Activated naive CD8-positive, alpha-beta T cell treated with anti-CD3 and anti-CD28 coated beads, Interleukin-2, amount 50 U/mL, for 24 hours (primary cell): ENCODE results near the gene UBXN7.
"Not testable (repeated sequence)": the region's sequence is repeated elsewhere in the genome, so short reads cannot be mapped to it uniquely, and the experiment has no call there.

Experiments used
- ATAC-seq: fragments of 150-1000 bp; cut with Tn5 transposase; one replicate; pipeline ENCODE4 v1.10.0; 2021
- DNase-seq: peaks from one replicate; pipeline ENCODE4 v3.0.0; 2021
- H3K27ac Mint-ChIP-seq: one replicate; pipeline ENCODE4 v1.8.0; 2021; ENCODE audit warnings: mild to moderate bottlenecking, mixed read lengths
- H3K27me3 Mint-ChIP-seq: one replicate; pipeline ENCODE4 v1.8.0; 2021; ENCODE audit warnings: mixed read lengths
- H3K36me3 Mint-ChIP-seq: one replicate; pipeline ENCODE4 v1.8.0; 2021; ENCODE audit warnings: low read depth, mixed read lengths
- H3K4me1 Mint-ChIP-seq: one replicate; pipeline ENCODE4 v1.8.0; 2021; ENCODE audit warnings: mixed read lengths
- H3K4me3 Mint-ChIP-seq: one replicate; pipeline ENCODE4 v1.8.0; 2021; ENCODE audit warnings: mild to moderate bottlenecking, moderate library complexity, mixed read lengths
- H3K9me3 Mint-ChIP-seq: one replicate; pipeline ENCODE4 v1.8.0; 2021; ENCODE audit warnings: mixed read lengths

Gene UBXN7

DNA sequence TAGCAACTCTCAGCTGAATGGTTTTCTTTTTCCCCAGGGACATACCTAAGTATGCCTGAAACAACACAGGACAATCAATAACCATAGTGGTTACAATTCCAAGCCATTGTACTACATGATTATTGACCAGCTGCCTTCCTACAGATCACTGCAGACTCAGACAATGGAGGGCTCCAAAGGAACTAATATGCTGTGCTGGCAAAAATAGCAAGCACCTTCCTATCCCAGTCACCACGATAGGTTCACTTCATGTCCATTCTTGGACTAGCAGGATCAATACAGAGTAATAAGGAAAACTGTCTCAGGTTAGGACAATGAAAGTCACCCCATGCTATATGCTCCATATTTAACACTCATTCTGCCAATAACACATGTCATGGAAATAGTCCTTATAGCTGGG, 76.6 kb downstream of the UBXN7 start:
- H3K9me3 Mint-ChIP-seq: no peaks in the 10 kb centered on the region
- no peak overlapping the region for H3K4me3 Mint-ChIP-seq
- no peaks in the 10 kb centered on the region for H3K4me1 Mint-ChIP-seq
- no peak overlapping the region for H3K27ac Mint-ChIP-seq
- H3K36me3 Mint-ChIP-seq: peaks cover 30% of the 10 kb centered on the region
- ATAC-seq (no peak), DNase-seq (no peak)
- no peaks in the 10 kb centered on the region for H3K27me3 Mint-ChIP-seq

DNA sequence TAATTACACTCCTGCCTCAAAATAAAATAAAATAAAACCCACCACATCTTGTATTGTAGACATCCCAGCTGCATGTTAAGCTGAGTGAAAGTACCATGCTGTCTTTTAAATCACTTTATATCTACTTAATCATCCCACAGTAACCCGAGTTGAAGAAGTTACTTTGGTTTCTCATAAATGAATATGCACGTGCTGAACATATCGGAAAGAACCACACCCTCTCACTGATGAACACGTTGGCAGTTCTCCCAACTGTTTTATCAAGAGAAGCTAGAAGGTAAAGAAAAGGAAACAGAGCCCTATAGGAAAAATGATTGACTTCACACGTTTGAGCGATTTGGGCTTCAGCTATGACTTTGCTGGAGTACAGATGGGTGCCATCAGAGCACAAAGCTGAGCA, 78.1 kb downstream of the UBXN7 start:
- Mint-ChIP-seq H3K4me1 (no peaks in the 10 kb centered on the region), H3K4me3 (no peak overlapping the region), H3K27me3 (no peaks in the 10 kb centered on the region), H3K36me3 (peaks cover 28% of the 10 kb centered on the region), H3K9me3 (no peaks in the 10 kb centered on the region), H3K27ac (no peak overlapping the region)
- no peak for DNase-seq
- ATAC-seq: no peak

DNA sequence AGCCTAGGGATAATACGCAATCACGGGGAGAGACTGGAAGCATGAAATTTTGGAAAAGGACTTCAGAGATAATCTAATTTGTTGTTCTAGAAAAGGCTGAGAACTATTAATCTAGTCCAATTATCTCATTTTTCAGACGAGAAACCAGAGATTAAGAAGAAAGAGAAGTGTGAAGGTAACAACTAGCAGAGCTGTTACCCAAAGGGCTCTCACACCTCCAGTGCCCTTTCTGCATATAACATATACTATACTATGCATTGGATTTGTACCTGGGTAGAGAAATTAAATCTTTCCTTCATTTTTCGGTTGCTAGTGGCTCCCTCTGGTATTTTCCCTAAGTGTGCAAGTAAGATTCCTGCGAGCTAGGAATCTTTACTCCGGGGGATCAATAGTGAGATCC, 80.7 kb downstream of the UBXN7 start:
- DNase-seq: no peak
- Mint-ChIP-seq H3K4me3 (no peak overlapping the region), H3K27me3 (no peaks in the 10 kb centered on the region), H3K27ac (no peak overlapping the region), H3K9me3 (no peaks in the 10 kb centered on the region), H3K36me3 (peaks cover 23% of the 10 kb centered on the region), H3K4me1 (no peaks in the 10 kb centered on the region)
- ATAC-seq: no peak

DNA sequence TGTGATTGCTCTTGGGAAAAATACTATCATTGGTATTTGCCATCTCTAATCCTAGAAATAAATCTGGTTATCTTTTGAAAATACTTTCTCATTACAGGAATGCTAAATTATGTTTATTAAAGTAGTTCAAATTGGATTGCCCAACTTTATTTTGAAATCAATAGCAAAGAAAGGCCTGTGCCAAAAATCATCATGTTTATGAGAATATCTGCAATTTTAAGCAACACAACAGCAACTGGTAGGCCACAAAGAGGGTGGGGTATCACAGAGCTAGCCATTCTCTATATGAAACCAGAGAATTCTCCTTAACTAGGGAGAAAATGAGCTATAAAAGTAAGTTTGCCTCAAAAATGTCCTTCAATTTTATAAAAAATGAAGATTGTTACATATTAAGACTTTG, 82.2 kb downstream of the UBXN7 start:
- DNase-seq: no peak
- Mint-ChIP-seq H3K27me3 (no peaks in the 10 kb centered on the region), H3K36me3 (peaks cover 18% of the 10 kb centered on the region), H3K9me3 (no peaks in the 10 kb centered on the region), H3K27ac (no peak overlapping the region), H3K4me1 (peaks cover under 1% of the 10 kb centered on the region), H3K4me3 (no peak overlapping the region)
- ATAC-seq: no peak

DNA sequence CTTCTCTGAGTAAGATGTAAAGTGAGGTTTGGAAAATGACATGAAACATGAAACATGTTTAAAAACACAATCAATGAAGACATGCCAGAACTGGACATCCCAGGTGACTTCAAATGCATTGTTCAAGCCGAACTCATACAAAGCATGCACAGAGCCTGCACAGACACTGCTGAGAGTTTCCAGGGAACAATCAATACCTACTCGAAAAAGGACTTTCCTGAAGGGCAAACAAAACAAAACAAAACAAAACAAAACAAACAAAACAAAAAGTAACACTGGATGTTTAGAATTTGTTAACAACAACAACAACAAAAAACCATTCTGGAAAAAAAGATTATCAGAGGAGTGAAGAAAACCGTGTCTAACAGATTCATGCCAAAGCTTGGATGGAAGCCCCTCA, 83.5 kb downstream of the UBXN7 start:
- H3K36me3 Mint-ChIP-seq: peaks cover 12% of the 10 kb centered on the region
- peaks cover 7% of the 10 kb centered on the region for H3K4me1 Mint-ChIP-seq

DNA sequence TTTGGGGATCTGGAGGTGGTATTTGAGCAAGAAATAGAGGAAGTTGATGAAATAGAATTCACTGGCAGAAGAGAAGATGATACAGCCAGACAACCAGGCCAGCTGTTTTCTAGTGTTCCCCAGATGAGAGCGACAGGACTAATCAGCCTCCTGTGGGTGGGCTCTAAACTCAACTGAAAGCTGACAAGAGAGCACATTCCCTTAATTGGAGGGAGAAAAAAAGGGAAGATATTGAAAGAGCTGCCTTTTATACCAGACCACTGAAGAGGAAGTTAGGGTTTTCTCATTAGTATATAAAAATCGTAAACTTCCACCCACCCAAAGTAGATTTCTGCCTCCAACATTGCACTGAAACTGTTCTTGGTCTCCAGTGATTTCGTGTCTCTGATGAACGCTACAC, 87.6 kb downstream of the UBXN7 start:
- Mint-ChIP-seq H3K9me3 (no peaks in the 10 kb centered on the region), H3K27me3 (no peaks in the 10 kb centered on the region), H3K4me1 (peaks cover 10% of the 10 kb centered on the region), H3K36me3 (peaks cover 7% of the 10 kb centered on the region), H3K27ac (no peak overlapping the region), H3K4me3 (no peak overlapping the region)
- DNase-seq (no peak), ATAC-seq (no peak)

More for the DNA sequence above, 83.5 kb downstream of the UBXN7 start:
- Mint-ChIP-seq H3K27me3 (no peaks in the 10 kb centered on the region), H3K27ac (no peak overlapping the region), H3K9me3 (no peaks in the 10 kb centered on the region), H3K4me3 (no peak overlapping the region)
- DNase-seq (no peak), ATAC-seq (no peak)

DNA sequence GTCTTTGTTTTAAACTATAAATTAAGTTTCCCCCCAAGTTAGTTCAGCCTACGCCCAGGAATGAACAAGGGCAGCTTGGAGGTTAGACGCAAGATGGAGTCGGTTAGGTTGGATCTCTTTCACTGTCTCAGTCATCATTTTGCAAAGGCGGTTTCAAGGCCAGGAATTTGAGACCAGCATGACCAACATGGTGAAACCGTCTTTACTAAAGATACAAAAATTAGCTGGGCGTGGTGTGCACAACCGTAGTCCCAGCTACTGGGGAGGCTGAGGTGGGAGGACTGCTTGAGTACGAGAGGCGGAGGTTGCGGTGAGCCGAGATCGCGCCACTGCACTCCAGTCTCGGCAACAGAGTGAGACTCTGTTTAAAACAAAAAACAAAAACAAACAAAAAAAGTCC, 88.3 kb downstream of the UBXN7 start:
- not testable (repeated sequence) for H3K9me3 Mint-ChIP-seq, DNase-seq, H3K36me3 Mint-ChIP-seq, H3K27me3 Mint-ChIP-seq, H3K4me3 Mint-ChIP-seq, ATAC-seq, H3K27ac Mint-ChIP-seq
- peaks cover 10% of the 10 kb centered on the region for H3K4me1 Mint-ChIP-seq

DNA sequence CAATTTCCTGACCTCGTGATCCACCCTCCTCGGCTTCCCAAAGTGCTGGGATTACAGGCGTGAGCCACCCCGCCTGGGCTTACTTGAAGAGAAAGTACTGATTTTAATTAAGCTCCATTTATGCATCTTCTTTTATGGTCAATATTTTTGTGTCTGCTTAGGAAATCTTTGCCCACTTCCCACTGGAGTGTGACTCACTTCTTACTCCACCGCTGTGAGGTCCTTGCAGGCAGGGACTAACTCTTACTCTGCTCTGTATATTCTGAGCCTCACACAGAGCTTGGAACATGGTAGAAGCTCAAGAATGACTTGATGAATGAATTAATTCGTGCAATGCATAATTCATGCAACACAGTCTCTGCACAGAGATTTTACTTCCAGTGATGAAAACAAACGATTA, 91.1 kb downstream of the UBXN7 start:
- H3K4me1 Mint-ChIP-seq: peaks cover 10% of the 10 kb centered on the region
- no peak overlapping the region for H3K27ac Mint-ChIP-seq
- H3K9me3 Mint-ChIP-seq: no peaks in the 10 kb centered on the region
- peaks cover 2% of the 10 kb centered on the region for H3K36me3 Mint-ChIP-seq
- H3K4me3 Mint-ChIP-seq: no peak overlapping the region
- no peak for ATAC-seq
- no peak for DNase-seq
- H3K27me3 Mint-ChIP-seq: peaks cover 2% of the 10 kb centered on the region

DNA sequence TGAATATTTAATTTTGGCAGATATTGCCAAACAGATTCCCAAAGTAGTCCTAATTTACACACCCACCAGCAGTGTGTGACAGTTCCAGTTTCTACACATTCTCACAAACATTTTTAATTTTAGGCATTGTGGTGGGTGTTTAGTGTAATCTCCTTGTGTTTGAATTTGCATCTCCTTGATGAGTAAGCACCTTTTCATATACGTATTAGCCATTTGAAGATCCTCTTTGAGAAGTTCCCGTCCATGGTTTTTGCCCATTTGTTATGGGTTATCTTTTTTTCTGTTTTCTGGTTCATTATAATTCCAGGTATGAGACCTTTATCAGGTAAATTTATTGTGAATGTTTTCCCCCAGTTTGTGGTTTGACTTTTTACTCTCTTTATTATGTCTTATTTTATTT, 91.8 kb downstream of the UBXN7 start:
- no peak overlapping the region for H3K4me3 Mint-ChIP-seq
- no peak for DNase-seq
- H3K4me1 Mint-ChIP-seq: peaks cover 10% of the 10 kb centered on the region
- no peak for ATAC-seq
- H3K27me3 Mint-ChIP-seq: peaks cover 2% of the 10 kb centered on the region
- no peaks in the 10 kb centered on the region for H3K9me3 Mint-ChIP-seq
- no peak overlapping the region for H3K27ac Mint-ChIP-seq
- no peaks in the 10 kb centered on the region for H3K36me3 Mint-ChIP-seq

DNA sequence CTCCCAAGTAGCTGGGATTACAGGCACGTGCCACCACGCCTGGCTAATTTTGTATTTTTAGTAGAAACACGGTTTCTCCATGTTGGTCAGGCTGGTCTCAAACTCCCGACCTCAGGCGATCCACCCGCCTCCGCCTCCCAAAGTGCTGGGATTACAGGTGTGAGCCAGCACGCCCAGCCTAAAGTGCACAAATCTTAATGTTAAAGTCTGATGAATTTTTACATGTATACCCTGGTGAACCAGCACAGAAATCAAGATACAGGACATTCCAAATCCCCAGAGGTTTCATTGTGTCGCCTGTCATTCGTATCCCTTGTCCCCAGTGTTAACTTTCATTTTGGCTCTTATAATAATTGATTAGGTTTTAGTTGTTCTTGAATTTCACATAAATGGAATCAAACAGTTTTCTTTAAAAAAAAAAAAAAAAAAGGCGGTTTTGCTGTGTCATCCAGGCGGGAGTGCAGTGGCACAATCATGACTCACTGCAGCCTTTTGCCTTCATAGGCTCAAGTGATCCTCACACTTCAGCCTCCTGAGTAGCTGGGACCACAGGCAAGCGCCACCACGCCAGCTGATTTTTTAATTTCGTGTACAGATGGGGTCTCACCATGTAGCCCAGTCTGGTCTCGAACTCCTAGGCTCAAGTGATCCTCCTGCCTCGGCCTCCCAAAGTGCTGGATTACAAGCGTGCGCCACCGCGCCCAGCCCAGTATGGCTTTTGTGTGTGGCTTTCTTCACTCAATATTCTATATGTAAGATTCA, 92.6 kb downstream of the UBXN7 start:
- Mint-ChIP-seq H3K27ac (no peak overlapping the region), H3K4me1 (peaks cover 6% of the 10 kb centered on the region), H3K9me3 (no peaks in the 10 kb centered on the region), H3K27me3 (peaks cover 2% of the 10 kb centered on the region), H3K4me3 (no peak overlapping the region), H3K36me3 (no peaks in the 10 kb centered on the region)
- no peak for ATAC-seq
- DNase-seq: no peak

DNA sequence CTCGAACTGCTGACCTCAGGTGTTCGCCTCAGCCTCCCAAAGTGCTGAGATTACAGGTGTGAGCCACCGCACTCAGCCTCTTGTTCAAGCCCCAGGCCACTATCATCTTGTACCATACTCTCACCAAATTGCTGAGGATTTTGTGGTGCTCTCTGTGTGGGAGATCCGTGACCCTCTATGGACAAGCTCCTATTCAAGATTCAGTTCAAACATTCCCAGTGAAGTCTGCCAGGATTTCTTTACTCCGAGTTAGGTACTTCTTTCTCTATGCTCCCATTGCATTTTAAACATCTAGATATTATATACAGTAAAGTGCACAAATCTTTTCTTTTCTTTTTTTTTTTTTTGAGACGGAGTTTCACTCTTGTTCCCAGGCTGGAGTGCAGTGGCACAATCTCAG, 93.2 kb downstream of the UBXN7 start:
- Mint-ChIP-seq H3K9me3 (no peaks in the 10 kb centered on the region), H3K36me3 (no peaks in the 10 kb centered on the region), H3K27ac (no peak overlapping the region), H3K4me3 (no peak overlapping the region), H3K4me1 (peaks cover 3% of the 10 kb centered on the region), H3K27me3 (peaks cover 2% of the 10 kb centered on the region)
- ATAC-seq (no peak), DNase-seq (no peak)

DNA sequence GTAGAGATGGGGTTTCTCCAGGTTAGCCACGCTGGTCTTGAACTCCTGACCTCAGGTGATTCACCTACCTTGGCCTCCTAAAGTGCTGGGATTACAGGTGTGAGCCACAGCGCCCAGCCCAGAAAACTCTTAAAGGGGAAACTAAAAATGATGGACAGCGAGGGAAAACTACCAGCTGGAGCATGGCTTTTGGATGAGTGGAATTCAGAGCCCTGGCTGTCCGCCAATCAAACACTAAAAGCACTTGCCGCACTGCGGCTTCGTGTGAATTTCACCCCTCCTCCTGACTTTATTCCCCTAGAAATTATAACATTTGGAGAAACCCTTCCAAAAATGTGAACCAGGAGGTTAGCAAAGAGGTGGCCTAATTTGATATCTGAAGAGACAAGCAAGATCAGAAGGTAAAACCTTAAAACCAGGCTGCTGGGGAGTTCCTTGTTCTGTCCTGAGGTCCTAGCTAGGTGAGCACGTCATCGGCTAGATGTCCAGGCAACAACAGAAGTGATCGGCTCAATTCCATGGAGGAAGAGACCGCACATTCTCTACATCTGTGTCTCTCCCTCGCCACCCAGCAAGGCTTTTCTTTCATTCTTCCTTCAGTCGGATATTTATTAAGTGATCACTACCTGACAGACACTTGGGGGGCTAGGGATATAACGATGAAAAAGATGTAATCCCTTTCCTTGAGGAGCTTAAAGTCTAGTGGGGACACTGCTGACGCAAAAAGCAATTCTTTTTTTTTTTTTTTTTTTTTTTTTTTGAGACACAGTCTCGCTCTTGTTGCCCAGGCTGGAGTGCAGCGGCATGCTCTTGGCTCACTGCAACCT, 95.7 kb downstream of the UBXN7 start:
- DNase-seq (no peak), ATAC-seq (no peak)
- Mint-ChIP-seq H3K36me3 (no peaks in the 10 kb centered on the region), H3K27me3 (peaks cover 3% of the 10 kb centered on the region), H3K4me1 (peaks cover 3% of the 10 kb centered on the region), H3K9me3 (no peaks in the 10 kb centered on the region), H3K27ac (no peak overlapping the region), H3K4me3 (no peak overlapping the region)

DNA sequence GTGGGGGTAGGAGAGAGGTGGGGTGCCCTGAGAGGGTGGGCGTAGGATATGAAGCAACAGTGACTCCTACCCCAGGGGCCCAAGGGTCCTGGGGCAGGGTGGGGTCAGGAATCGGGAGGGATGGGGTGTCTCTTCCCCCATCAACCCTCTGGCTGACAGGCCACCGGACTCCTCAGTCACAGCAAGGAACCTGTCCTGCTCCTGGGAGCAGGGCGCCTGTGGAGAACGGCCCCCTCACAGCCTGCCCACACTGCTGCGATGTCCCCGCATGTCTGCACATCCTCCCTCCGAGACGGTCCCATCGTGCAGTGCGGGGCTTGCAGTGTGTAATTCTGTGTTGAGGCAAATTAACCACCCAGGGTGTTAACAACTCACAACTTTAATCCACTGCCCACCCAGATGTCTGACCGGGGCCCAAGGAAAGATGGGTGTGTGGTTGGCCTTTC, 96.7 kb downstream of the UBXN7 start:
- Mint-ChIP-seq H3K4me3 (no peak overlapping the region), H3K36me3 (no peaks in the 10 kb centered on the region), H3K4me1 (peaks cover 3% of the 10 kb centered on the region)

DNA sequence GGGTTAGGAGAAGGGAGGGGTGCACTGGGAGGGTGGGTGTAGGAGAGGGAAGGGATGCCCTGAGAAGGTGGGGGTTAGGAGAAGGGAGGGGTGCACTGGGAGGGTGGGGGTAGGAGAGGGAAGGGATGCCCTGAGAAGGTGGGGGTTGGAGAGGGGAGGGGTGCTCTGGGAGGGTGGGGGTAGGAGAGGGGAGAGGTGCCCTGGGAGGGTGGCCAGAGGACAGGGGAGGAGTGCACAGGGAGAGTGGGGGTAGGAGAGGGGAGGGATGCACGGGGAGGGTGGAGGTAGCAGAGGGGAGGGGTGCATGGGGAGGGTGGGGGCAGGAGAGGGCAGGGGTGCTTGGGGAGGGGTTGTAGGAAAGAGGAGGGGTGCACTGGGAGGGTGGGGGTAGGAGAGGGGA, 97.2 kb downstream of the UBXN7 start:
- ATAC-seq (no peak), DNase-seq (no peak)
- H3K27ac Mint-ChIP-seq: no peak overlapping the region
- no peaks in the 10 kb centered on the region for H3K4me1 Mint-ChIP-seq
- peaks cover 6% of the 10 kb centered on the region for H3K27me3 Mint-ChIP-seq
- no peak overlapping the region for H3K4me3 Mint-ChIP-seq
- H3K9me3 Mint-ChIP-seq: no peaks in the 10 kb centered on the region
- no peaks in the 10 kb centered on the region for H3K36me3 Mint-ChIP-seq

More for the DNA sequence above, 96.7 kb downstream of the UBXN7 start:
- H3K27me3 Mint-ChIP-seq: peaks cover 3% of the 10 kb centered on the region
- H3K27ac Mint-ChIP-seq: no peak overlapping the region
- ATAC-seq (no peak), DNase-seq (no peak)
- no peaks in the 10 kb centered on the region for H3K9me3 Mint-ChIP-seq

DNA sequence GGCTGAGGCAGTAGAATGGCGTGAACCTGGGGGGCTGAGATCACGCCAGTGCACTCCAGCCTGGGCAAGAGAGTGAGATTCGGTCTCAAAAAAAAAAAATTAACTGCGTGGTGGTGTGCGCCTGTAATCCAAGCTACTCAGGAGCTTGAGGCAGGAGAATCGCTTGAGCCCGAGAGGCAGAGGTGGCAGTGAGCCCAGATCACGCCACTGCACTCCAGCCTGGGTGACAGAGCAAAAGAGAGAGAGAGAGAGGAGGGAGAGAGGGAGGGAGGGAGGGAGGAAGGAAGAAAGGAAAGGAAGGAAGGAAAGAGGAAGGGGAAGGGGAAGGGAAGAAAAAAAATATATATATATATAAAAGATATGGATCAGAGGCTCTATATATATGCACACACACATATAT, 100.1 kb downstream of the UBXN7 start:
- no peak for DNase-seq
- H3K9me3 Mint-ChIP-seq: no peaks in the 10 kb centered on the region
- H3K36me3 Mint-ChIP-seq: no peaks in the 10 kb centered on the region
- no peak overlapping the region for H3K4me3 Mint-ChIP-seq
- H3K27ac Mint-ChIP-seq: no peak overlapping the region
- H3K27me3 Mint-ChIP-seq: peaks cover 5% of the 10 kb centered on the region
- H3K4me1 Mint-ChIP-seq: no peaks in the 10 kb centered on the region
- ATAC-seq: no peak
